NT2/D1 (cell line): ENCODE data around the gene FRMD4B.

Source experiments
- YY1 ChIP-seq: IDR thresholded peaks from 2 replicates; pipeline ENCODE4 v1.6.1; 2011; ENCODE audit not compliant: insufficient read length, insufficient read depth
- ZNF274 ChIP-seq: IDR thresholded peaks from 2 replicates; pipeline ENCODE4 v1.6.1; 2011; ENCODE audit warnings: mild to moderate bottlenecking, low read depth, low read length

DNA sequence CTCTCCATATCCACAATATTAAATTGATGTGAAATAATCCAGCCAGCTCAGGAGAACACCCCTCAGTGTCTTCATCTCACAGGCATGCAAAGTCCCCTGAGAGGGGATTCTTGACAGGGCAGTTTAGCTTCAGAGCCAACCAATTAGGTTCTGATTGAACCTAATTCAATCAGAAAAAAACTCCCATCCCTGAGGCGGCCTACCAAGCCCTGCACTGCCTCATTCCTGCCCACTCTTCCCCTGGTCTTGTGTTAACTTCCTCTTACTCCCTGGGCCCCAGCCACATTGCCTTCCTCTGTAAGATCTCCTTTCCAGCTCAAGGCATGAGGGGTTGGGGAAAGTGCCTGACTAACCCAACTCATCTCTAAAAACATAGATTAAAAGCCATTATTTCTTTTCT lies 46.1 kb downstream of the FRMD4B start:
- TF ChIP-seq ZNF274, result no peak
- no peak for TF ChIP-seq YY1
